HFF-Myc (cell line): ENCODE results near the gene GNG3.

Experiments
- DNase-seq: peaks from one replicate; pipeline ENCODE4 v3.0.0-alpha.2; 2011; ENCODE audit warnings: low read depth; ENCODE audit errors: extremely low read depth
- H3K4me3 ChIP-seq: replicated peaks from 2 replicates; pipeline ENCODE4 v1.5.1; 2011; ENCODE audit warnings: low read depth, mild to moderate bottlenecking, control low read depth, low read length
- TF ChIP-seq, protein P1 (sequence below): IDR thresholded peaks from 2 replicates; pipeline ENCODE4 v1.5.1; 2012; ENCODE audit warnings: mild to moderate bottlenecking, low read depth, low read length, control low read depth; ENCODE audit errors: missing control alignments

Gene GNG3

DNA sequence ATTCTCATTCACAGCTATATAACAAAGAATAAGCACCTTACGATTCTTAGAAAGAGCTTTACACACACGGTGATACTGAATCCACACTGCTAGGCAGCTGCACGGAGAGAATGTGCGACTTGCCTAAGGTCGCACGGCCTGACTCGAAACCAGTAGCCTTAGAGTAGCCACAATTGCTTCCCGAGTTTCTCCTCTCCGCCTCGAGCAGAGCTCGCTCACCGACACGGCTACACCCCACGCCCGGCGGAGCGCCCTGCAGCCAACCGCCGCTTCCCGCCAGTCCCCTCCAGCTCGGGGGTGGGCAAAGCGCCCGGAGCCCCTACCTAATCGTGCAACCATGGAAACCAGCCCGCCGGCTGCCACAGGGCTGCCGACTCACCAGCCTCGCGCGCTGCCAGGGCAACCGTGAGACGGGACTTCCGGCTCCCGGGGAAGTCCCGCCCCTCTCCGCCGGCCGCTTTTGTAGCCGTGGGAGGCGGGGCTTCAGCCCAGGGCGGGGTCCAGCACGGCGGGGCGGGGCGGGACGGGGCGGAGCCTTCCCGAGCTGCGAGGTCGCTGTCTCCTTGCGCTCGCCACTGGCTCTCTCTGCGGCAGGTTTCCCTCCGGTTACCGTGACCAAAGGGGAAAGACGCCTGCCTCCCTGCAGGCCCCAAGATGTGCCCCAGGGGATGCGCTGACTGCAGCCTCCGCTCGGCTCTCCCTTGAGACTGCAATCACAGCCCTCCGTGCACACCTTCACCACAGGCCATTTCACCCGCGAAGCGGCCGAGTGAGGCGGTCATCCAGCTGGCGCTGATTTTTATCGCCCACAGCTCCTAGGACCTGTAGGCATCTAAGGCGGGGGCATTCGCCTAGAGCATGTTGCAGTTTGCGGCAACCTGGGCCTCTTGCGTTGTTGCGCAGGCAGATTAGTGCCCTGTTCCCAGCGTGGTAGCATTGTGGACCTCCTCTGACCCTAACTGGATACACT is 1.3 kb upstream of the GNG3 start:
- peak overlapping the region; percentile 70 for H3K4me3 ChIP-seq
- DNase-seq: peak; percentile 63
- TF ChIP-seq, protein P1, sequence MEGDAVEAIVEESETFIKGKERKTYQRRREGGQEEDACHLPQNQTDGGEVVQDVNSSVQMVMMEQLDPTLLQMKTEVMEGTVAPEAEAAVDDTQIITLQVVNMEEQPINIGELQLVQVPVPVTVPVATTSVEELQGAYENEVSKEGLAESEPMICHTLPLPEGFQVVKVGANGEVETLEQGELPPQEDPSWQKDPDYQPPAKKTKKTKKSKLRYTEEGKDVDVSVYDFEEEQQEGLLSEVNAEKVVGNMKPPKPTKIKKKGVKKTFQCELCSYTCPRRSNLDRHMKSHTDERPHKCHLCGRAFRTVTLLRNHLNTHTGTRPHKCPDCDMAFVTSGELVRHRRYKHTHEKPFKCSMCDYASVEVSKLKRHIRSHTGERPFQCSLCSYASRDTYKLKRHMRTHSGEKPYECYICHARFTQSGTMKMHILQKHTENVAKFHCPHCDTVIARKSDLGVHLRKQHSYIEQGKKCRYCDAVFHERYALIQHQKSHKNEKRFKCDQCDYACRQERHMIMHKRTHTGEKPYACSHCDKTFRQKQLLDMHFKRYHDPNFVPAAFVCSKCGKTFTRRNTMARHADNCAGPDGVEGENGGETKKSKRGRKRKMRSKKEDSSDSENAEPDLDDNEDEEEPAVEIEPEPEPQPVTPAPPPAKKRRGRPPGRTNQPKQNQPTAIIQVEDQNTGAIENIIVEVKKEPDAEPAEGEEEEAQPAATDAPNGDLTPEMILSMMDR: no peak

DNA sequence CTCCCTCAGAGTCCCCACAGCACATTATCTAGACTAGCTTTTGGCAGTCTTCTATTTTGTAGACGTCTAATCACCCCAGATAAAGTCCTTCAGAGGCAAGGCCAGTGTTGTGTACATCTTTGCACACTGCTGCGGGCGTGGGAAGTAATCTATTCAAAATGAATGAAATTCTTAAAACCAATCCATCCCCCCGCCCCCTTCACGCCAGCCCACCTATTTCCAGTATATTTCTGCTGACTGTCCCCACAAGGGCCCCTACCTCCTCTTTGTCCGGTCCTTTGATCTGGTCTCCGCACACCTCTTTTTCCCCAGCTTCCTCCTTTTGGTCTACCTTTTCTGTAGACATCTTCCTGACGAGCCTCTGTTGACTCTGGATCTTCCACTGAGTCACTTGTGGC is 627 bp upstream of the GNG3 start:
- no peak overlapping the region for H3K4me3 ChIP-seq
- DNase-seq: no peak
- TF ChIP-seq, protein P1: no peak

DNA sequence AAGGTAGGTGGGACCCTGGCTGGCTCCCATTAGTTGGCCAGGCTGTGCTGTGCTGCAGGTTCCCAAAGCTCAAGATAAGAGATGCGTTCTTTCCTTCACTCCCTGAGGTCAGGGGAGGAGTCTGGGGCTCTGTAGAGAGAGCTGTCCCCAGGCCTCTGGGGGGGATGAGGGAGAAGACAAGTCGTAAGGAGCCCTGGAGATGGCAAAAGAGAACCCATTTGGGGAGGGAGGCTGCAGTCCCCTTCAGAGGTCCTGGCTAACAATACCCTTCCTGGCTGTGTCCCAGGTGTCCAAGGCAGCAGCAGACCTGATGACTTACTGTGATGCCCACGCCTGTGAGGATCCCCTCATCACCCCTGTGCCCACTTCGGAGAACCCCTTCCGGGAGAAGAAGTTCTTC is 916 bp downstream of the GNG3 start:
- TF ChIP-seq, protein P1: no peak
- 0 out of 2 replicates have a peak overlapping the region, but pooled peaks have one; percentile 46 for H3K4me3 ChIP-seq
- no peak for DNase-seq

DNA sequence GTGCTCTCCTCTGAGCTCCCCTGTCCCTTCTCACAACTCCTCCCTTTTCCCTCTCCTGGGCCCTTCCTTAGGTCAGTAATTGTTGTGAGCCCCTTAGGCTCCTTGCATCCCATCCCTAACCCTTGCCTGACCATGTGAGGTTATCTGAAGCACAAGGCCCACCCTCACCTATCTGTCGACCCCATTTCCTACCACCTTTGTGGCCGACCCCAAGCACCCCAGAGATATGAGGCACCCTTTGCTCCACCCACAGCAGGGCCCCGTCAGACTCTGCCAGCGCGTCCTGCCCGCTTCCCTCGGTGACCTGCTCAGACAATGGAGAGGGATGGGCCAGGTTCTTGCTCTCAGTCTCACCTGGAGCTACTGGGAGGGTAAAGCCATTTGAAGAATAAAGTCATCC is 1.3 kb downstream of the GNG3 start:
- peak overlapping the region; percentile 46 for H3K4me3 ChIP-seq
- TF ChIP-seq, protein P1: no peak
- DNase-seq: no peak

DNA sequence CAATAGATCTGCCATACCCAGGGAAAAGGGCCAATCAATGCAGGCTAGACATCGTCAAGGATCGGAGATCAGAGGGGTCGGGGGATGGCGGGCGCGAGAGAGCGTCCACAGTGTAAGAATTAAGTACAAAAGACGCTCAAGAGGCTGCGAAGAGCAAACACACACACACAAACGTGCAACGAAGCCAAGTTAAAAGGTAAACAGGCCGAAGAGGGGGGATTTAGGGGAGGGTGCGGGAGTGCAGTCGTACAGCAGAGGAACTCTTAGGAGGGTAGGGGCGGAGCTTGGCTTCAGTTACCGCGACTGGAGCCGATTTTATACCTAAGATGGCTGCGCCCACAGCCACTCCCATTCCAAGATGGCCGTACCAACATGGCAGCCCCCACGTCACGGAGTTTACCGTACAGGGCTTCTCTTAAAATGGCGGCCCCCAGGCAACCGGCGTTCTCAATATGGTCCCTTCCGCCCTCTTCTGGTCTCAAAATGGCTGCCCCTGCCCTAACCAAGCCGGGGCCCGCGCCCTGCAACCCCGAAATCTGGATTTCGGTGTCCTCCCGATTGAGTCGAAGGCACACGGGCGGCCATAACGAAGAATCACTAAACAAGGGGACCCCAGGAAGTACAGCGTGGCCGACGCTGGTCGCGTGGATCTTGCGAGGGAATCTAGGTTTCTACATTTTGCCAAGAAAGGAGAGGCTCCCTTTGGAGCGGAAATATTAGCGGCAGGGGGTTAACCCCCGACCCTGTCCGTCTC is 1.9 kb downstream of the GNG3 start:
- DNase-seq: peak; percentile 95
- H3K4me3 ChIP-seq: peak overlapping the region; percentile 46

DNA sequence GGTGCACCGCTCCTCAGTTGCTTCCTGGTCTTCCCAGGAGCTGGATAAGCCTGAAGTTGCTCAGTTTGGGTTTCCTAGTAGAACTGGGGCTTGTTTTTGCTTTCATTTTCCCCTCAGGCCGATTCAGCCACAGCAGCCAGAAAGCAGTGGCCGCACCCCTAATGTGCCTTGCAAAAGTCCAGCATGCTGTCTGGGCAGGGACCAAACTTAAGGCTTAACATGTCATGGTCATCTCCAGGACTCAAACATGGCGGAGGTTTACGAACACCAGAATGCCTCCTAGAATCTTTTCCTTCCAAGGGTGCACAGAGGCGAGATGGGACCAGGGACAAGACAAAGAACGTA is 2.5 kb downstream of the GNG3 start:
- peak overlapping the region; percentile 46 for H3K4me3 ChIP-seq
- no peak for DNase-seq

More for the DNA sequence above, 1.9 kb downstream of the GNG3 start:
- TF ChIP-seq, protein P1: no peak

More for the DNA sequence above, 2.5 kb downstream of the GNG3 start:
- TF ChIP-seq, protein P1: no peak
